GM19328 (cell line): ENCODE data around the gene PRIM1.
"Not testable (repeated sequence)": the region's sequence is repeated elsewhere in the genome, so short reads cannot be mapped to it uniquely, and the experiment has no call there.

ENCODE experiments used
- ATAC-seq: cut with Tn5 transposase; IDR thresholded peaks from one replicate; pipeline ENCODE4 v1.9.1; 2021; ENCODE audit warnings: mild to moderate bottlenecking, moderate library complexity; ENCODE audit not compliant: unreplicated experiment

The PRIM1 gene

GRCh38 chr12:56718636-56719035, 33.5 kb downstream of the PRIM1 start:
- no peak for ATAC-seq

- no peak for ATAC-seq
Observed at GRCh38 chr12:56718149-56718548, 34.0 kb downstream of the PRIM1 start.

GRCh38 chr12:56716933-56717880, 34.9 kb downstream of the PRIM1 start:
- no peak for ATAC-seq

- no peak for ATAC-seq
Observed at GRCh38 chr12:56716458-56716857, 35.7 kb downstream of the PRIM1 start.

- no peak for ATAC-seq
Observed at GRCh38 chr12:56715798-56716197, 36.3 kb downstream of the PRIM1 start.

- no peak for ATAC-seq
Observed at GRCh38 chr12:56714431-56714929, 37.6 kb downstream of the PRIM1 start.

GRCh38 chr12:56713345-56713744, 38.8 kb downstream of the PRIM1 start:
- ATAC-seq = no peak

- no peak for ATAC-seq
Observed at GRCh38 chr12:56709759-56710376, 42.3 kb downstream of the PRIM1 start.

GRCh38 chr12:56704522-56704921, 47.6 kb downstream of the PRIM1 start:
- not testable (repeated sequence) for ATAC-seq

GRCh38 chr12:56699020-56699661, 53.0 kb downstream of the PRIM1 start:
- ATAC-seq = no peak

GRCh38 chr12:56695327-56696101, 56.6 kb downstream of the PRIM1 start:
- ATAC-seq = no peak

GRCh38 chr12:56694161-56694560, 58.0 kb downstream of the PRIM1 start:
- no peak for ATAC-seq

- ATAC-seq = no peak
Observed at GRCh38 chr12:56688846-56689109, 63.3 kb downstream of the PRIM1 start.

- ATAC-seq = peak; percentile 53
Observed at GRCh38 chr12:56688129-56688845, 63.8 kb downstream of the PRIM1 start, which contains the start of gene PTGES3. Gene PTGES3, minus strand, starts transcription at chr12:56688284. Its CDS starts 285 bp downstream, at chr12:56687999.

- peak; percentile 12 for ATAC-seq
Observed at GRCh38 chr12:56687223-56688128, 64.6 kb downstream of the PRIM1 start.

- ATAC-seq = no peak
Observed at GRCh38 chr12:56684745-56685359, 67.3 kb downstream of the PRIM1 start.

GRCh38 chr12:56682323-56682722, 69.8 kb downstream of the PRIM1 start:
- no peak for ATAC-seq
